Urothelium cell line (cell line): Measurements from ENCODE around the gene NME8.
"Not testable (repeated sequence)": the region's sequence is repeated elsewhere in the genome, so short reads cannot be mapped to it uniquely, and the experiment has no call there.

ENCODE experiments used
- DNase-seq: peaks from one replicate; pipeline ENCODE4 v3.0.0; 2011; ENCODE audit warnings: low spot score, mixed read lengths
- FAIRE-seq: peaks from 2 replicates; lab custom pipeline; 2011; peaks lifted over from hg19 to GRCh38; lab: Jason Lieb, UNC

NME8 gene

GRCh38 chr7:37848297-37848696 lies at the start of gene NME8:
TSS of gene NME8 (plus strand) at chr7:37848597. CDS start at chr7:37850267, 1,670 bp downstream.
- FAIRE-seq, result peak; percentile 5
- no peak for DNase-seq

- DNase-seq (no peak), FAIRE-seq (no peak)
Measured at GRCh38 chr7:37806152-37806551, 42.2 kb upstream of the NME8 start.

- not testable (repeated sequence) for FAIRE-seq, DNase-seq
Measured at GRCh38 chr7:37812161-37812580, 36.2 kb upstream of the NME8 start.

GRCh38 chr7:37815671-37816371 lies 32.6 kb upstream of the NME8 start:
- DNase-seq, result no peak
- no peak for FAIRE-seq

GRCh38 chr7:37816922-37817590 lies 31.3 kb upstream of the NME8 start:
- DNase-seq (no peak), FAIRE-seq (no peak)

GRCh38 chr7:37817591-37817960 lies 30.8 kb upstream of the NME8 start:
- FAIRE-seq (no peak), DNase-seq (no peak)

GRCh38 chr7:37817996-37818720 lies 30.2 kb upstream of the NME8 start:
- DNase-seq (no peak), FAIRE-seq (no peak)

GRCh38 chr7:37820708-37821468 lies 27.5 kb upstream of the NME8 start:
- FAIRE-seq, result no peak
- DNase-seq, result no peak

- FAIRE-seq (no peak), DNase-seq (no peak)
Measured at GRCh38 chr7:37822946-37823345, 25.5 kb upstream of the NME8 start.

- DNase-seq (no peak), FAIRE-seq (no peak)
Measured at GRCh38 chr7:37823557-37823956, 24.8 kb upstream of the NME8 start.

GRCh38 chr7:37825038-37825437 lies 23.4 kb upstream of the NME8 start:
- FAIRE-seq, result no peak

GRCh38 chr7:37826825-37827224 lies 21.6 kb upstream of the NME8 start:
- FAIRE-seq, result no peak
- DNase-seq, result no peak

More at GRCh38 chr7:37825038-37825437, 23.4 kb upstream of the NME8 start:
- DNase-seq, result no peak

GRCh38 chr7:37831244-37831643 lies 17.2 kb upstream of the NME8 start:
- no peak for DNase-seq
- no peak for FAIRE-seq

GRCh38 chr7:37832194-37832593 lies 16.2 kb upstream of the NME8 start:
- FAIRE-seq, result no peak

GRCh38 chr7:37833107-37833817 lies 15.1 kb upstream of the NME8 start:
- peak; percentile 53 for FAIRE-seq
- peak; percentile 68 for DNase-seq

More at GRCh38 chr7:37832194-37832593, 16.2 kb upstream of the NME8 start:
- peak; percentile 43 for DNase-seq

- FAIRE-seq (no peak), DNase-seq (no peak)
Measured at GRCh38 chr7:37833818-37834146, 14.6 kb upstream of the NME8 start.

GRCh38 chr7:37853468-37853867 lies 5.1 kb downstream of the NME8 start:
- DNase-seq (peak; percentile 32), FAIRE-seq (no peak)

- FAIRE-seq, result no peak
- no peak for DNase-seq
Measured at GRCh38 chr7:37882086-37882485, 33.7 kb downstream of the NME8 start.

- no peak for FAIRE-seq
- DNase-seq, result no peak
Measured at GRCh38 chr7:37893359-37893758, 45.0 kb downstream of the NME8 start.

GRCh38 chr7:37894671-37895070 lies 46.3 kb downstream of the NME8 start:
- DNase-seq (no peak), FAIRE-seq (no peak)
